ENCODE measurements around the gene LAMP5.

- TF ChIP-seq POLR2A (IDR thresholded peaks at IDR 0.05; ENCODE audit: low read length) = no peak
- no peak for TF ChIP-seq GATA1 (IDR thresholded peaks at IDR 0.05; ENCODE audit: low read depth, low read length)
These were observed 59.2 kb downstream of the LAMP5 start for GRCh38 chr20:9573335-9574151.

Data from erythroblast (primary cell).